Esophagus muscularis mucosa (tissue), 4 donors: ENCODE results near the gene APBA3. TPM values are rescaled to one million over a fixed set of nuclear protein-coding genes. Genes with fewer than 3 reads are reported as not detected.

Experiments used
- DNase-seq: peaks from one replicate; pipeline ENCODE4 v3.0.0-alpha.2; 2017; ENCODE audit errors: extremely low spot score
- H3K27ac ChIP-seq, 4 donors: fragments of 200-600 bp; sonication (generic); replicated peaks in 1 of 4; 1 replicate in 3 of 4; 2 replicates in 1 of 4; pipeline ENCODE4 v1.5.1; 2016 to 2019; ENCODE audit warnings: mild to moderate bottlenecking in 1 of 4
- H3K27me3 ChIP-seq, 4 donors: fragments of 200-600 bp; sonication (generic); one replicate each; pipeline versions ENCODE4 v1.5.1 to v1.6.0; 2016 to 2019
- H3K36me3 ChIP-seq, 4 donors: fragments of 200-600 bp; sonication (generic); one replicate each; pipeline ENCODE4 v1.5.1; 2016 to 2019
- H3K4me1 ChIP-seq, 4 donors: fragments of 200-600 bp; sonication (generic); one replicate each; pipeline ENCODE4 v1.5.1; 2016 to 2019
- H3K4me3 ChIP-seq, 4 donors: fragments of 200-600 bp; sonication (generic); 1 replicate in 2 of 4; 2 replicates in 2 of 4; pipeline ENCODE4 v1.5.1; 2016 to 2019; ENCODE audit warnings: mild to moderate bottlenecking in 4 of 4, moderate library complexity in 1 of 4
- H3K9me3 ChIP-seq, 4 donors: fragments of 200-600 bp; sonication (generic); 1 replicate in 3 of 4; 2 replicates in 1 of 4; pipeline ENCODE4 v1.5.1; 2016 to 2019
- EP300 ChIP-seq: sonication (generic); formaldehyde crosslinking; IDR thresholded peaks from one replicate; pipeline ENCODE4 v1.6.1; 2017; ENCODE audit warnings: antibody characterized with exemption
- POLR2A ChIP-seq: fragments of 450-650 bp; IDR thresholded peaks from one replicate; pipeline ENCODE4 v1.6.1; 2017; ENCODE audit warnings: antibody characterized with exemption, moderate library complexity, mild to moderate bottlenecking, low read depth
- POLR2AphosphoS5 ChIP-seq, 2 donors: sonication (generic); formaldehyde crosslinking; IDR thresholded peaks; one replicate each; pipeline ENCODE4 v1.6.1; 2017; ENCODE audit warnings: antibody characterized with exemption in 2 of 2
- WGBS: methylation state at CpG from one replicate; pipeline ENCODE4 v1.1.5; 2018; 5-methylcytosine and 5-hydroxymethylcytosine counted together
- intact Hi-C: fragments of 100-400 bp; cut with DNase I; formaldehyde crosslinking; loops from one replicate; pipeline ENCODE4 v1.15.1; 2023
- total RNA-seq, 4 donors: library from RNA; depleted of rRNA; stranded (reverse); fragments of >200 nt; gene quantifications; one replicate each; pipeline versions ENCODE4 v1.1.0 to v1.2.1, GENCODE V29; 2016
- TF ChIP-seq, protein P1 (sequence below), 3 experiments: fragments of 200-600 bp in 2 of 3; fragments of 450-650 bp in 1 of 3; sonication (generic) in 2 of 3; IDR thresholded peaks; one replicate each; pipeline ENCODE4 v1.5.1; 2017 to 2019; ENCODE audit warnings: antibody characterized with exemption in 3 of 3, mild to moderate bottlenecking in 2 of 3, moderate library complexity in 1 of 3

The APBA3 gene
- total RNA-seq, 4 donors from 2014 or later, result 13.7 to 40.5 (median 24.4) TPM

GRCh38 chr19:3778104-3778867, 16.8 kb upstream of the APBA3 start:
- Histone ChIP-seq H3K4me3 (no peak overlapping the region), H3K9me3 (peaks cover 10 to 27% (median 23%) of the 10 kb centered on the region in 4 donors), H3K27me3 (peaks cover 0 to 37% (median 0%) of the 10 kb centered on the region in 4 donors), H3K36me3 (no peaks in the 10 kb centered on the region), H3K4me1 (no peaks in the 10 kb centered on the region), H3K27ac (no peak overlapping the region)
- no peak for DNase-seq
- 92% methylated on average over 11 of the region's 37 CpGs for WGBS
- intact Hi-C loops, result no loop called here
- TF ChIP-seq POLR2AphosphoS5 (IDR thresholded peaks at IDR 0.05) (no peak), POLR2A (no peak), EP300 (no peak)
- TF ChIP-seq, protein P1, sequence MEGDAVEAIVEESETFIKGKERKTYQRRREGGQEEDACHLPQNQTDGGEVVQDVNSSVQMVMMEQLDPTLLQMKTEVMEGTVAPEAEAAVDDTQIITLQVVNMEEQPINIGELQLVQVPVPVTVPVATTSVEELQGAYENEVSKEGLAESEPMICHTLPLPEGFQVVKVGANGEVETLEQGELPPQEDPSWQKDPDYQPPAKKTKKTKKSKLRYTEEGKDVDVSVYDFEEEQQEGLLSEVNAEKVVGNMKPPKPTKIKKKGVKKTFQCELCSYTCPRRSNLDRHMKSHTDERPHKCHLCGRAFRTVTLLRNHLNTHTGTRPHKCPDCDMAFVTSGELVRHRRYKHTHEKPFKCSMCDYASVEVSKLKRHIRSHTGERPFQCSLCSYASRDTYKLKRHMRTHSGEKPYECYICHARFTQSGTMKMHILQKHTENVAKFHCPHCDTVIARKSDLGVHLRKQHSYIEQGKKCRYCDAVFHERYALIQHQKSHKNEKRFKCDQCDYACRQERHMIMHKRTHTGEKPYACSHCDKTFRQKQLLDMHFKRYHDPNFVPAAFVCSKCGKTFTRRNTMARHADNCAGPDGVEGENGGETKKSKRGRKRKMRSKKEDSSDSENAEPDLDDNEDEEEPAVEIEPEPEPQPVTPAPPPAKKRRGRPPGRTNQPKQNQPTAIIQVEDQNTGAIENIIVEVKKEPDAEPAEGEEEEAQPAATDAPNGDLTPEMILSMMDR (IDR thresholded peaks at IDR 0.05), result no peak

- no peak for DNase-seq
- no peak overlapping the region for H3K4me3 ChIP-seq
- peaks cover 6 to 11% (median 10%) of the 10 kb centered on the region in 4 donors for H3K9me3 ChIP-seq
- H3K36me3 ChIP-seq, result no peaks in the 10 kb centered on the region
- no peak for TF ChIP-seq POLR2A
- TF ChIP-seq EP300, result no peak
- TF ChIP-seq, protein P1 (IDR thresholded peaks at IDR 0.05), result no peak
- TF ChIP-seq POLR2AphosphoS5 (IDR thresholded peaks at IDR 0.05), result no peak
- intact Hi-C loops, result no loop called here
- H3K27me3 ChIP-seq, result peaks cover 0 to 27% (median 0%) of the 10 kb centered on the region in 4 donors
- H3K27ac ChIP-seq, result no peak overlapping the region
- 90% methylated on average over 1 of the region's 1 CpG for WGBS
- peaks cover 0 to 6% (median 0%) of the 10 kb centered on the region in 4 donors for H3K4me1 ChIP-seq
Observed at GRCh38 chr19:3776479-3777040, 15.1 kb upstream of the APBA3 start.

GRCh38 chr19:3775831-3776230, 14.3 kb upstream of the APBA3 start:
- intact Hi-C loops, result no loop called here

GRCh38 chr19:3775374-3775711, 13.9 kb upstream of the APBA3 start:
- no peak overlapping the region for H3K27ac ChIP-seq
- intact Hi-C loops, result no loop called here

More at GRCh38 chr19:3775831-3776230, 14.3 kb upstream of the APBA3 start:
- 100% methylated on average over 2 of the region's 5 CpGs for WGBS
- H3K27ac ChIP-seq, result no peak overlapping the region
- no peaks in the 10 kb centered on the region for H3K36me3 ChIP-seq
- DNase-seq, result no peak
- H3K4me3 ChIP-seq, result no peak overlapping the region
- peaks cover 0 to 4% (median 3%) of the 10 kb centered on the region in 4 donors for H3K9me3 ChIP-seq
- H3K27me3 ChIP-seq, result peaks cover 0 to 32% (median 0%) of the 10 kb centered on the region in 4 donors
- no peak for TF ChIP-seq POLR2AphosphoS5 (IDR thresholded peaks at IDR 0.05)
- TF ChIP-seq, protein P1 (IDR thresholded peaks at IDR 0.05), result no peak
- TF ChIP-seq POLR2A, result no peak
- TF ChIP-seq EP300, result no peak
- peaks cover 0 to 7% (median 0%) of the 10 kb centered on the region in 4 donors for H3K4me1 ChIP-seq

More at GRCh38 chr19:3775374-3775711, 13.9 kb upstream of the APBA3 start:
- Histone ChIP-seq H3K9me3 (no peaks in the 10 kb centered on the region), H3K27me3 (peaks cover 0 to 35% (median 0%) of the 10 kb centered on the region in 4 donors), H3K4me3 (no peak overlapping the region), H3K4me1 (peaks cover 0 to 7% (median 0%) of the 10 kb centered on the region in 4 donors), H3K36me3 (no peaks in the 10 kb centered on the region)
- no peak for DNase-seq
- 82% methylated on average over 2 of the region's 2 CpGs for WGBS
- TF ChIP-seq EP300, result no peak
- TF ChIP-seq POLR2AphosphoS5 (IDR thresholded peaks at IDR 0.05), result no peak
- no peak for TF ChIP-seq POLR2A
- TF ChIP-seq, protein P1 (IDR thresholded peaks at IDR 0.05), result no peak
